HEK293T (cell line): Measurements from ENCODE around the gene NT5DC1.

Experiments used
- CTCF ChIA-PET: fragments of 350-600 bp; formaldehyde crosslinking; extraction: SDS; loops from one replicate; lab custom pipeline; 2021; ENCODE audit warnings: antibody characterized with exemption, inconsistent platforms; lab: Yijun Ruan, JAX
- POLR2A ChIA-PET: fragments of 350-600 bp; formaldehyde crosslinking; extraction: SDS; loops from one replicate; lab custom pipeline; 2020; ENCODE audit warnings: antibody characterized with exemption, inconsistent platforms; lab: Yijun Ruan, JAX
- DNase-seq: peaks from one replicate; pipeline ENCODE4 v3.0.0; 2012; ENCODE audit warnings: mixed read lengths; ENCODE audit errors: extremely low spot score
- ARNT ChIP-seq: fragments of 450-650 bp; IDR thresholded peaks from 2 replicates; pipeline ENCODE4 v1.6.1; 2017; ENCODE audit warnings: mild to moderate bottlenecking
- BHLHE40 ChIP-seq: fragments of 450-650 bp; IDR thresholded peaks from 2 replicates; pipeline ENCODE4 v1.6.1; 2016; ENCODE audit warnings: mild to moderate bottlenecking, moderate library complexity, borderline replicate concordance
- CTBP1 ChIP-seq: fragments of 450-650 bp; IDR thresholded peaks from 2 replicates; pipeline ENCODE4 v1.6.1; 2016; ENCODE audit warnings: borderline replicate concordance
- ELF4 ChIP-seq: fragments of 450-650 bp; IDR thresholded peaks from 2 replicates; pipeline ENCODE4 v1.6.1; 2017; ENCODE audit warnings: antibody characterized with exemption
- FOXA1 ChIP-seq: fragments of 450-650 bp; IDR thresholded peaks from 2 replicates; pipeline ENCODE4 v1.6.1; 2016; ENCODE audit warnings: mild to moderate bottlenecking
- FOXK2 ChIP-seq: fragments of 450-650 bp; IDR thresholded peaks from 2 replicates; pipeline ENCODE4 v1.6.1; 2016; ENCODE audit warnings: mild to moderate bottlenecking
- FOXM1 ChIP-seq: fragments of 450-650 bp; IDR thresholded peaks from 2 replicates; pipeline ENCODE4 v1.6.1; 2017; ENCODE audit warnings: mild to moderate bottlenecking, borderline replicate concordance
- HDGF ChIP-seq: fragments of 450-650 bp; IDR thresholded peaks from 2 replicates; pipeline ENCODE4 v1.6.1; 2017; ENCODE audit warnings: antibody characterized with exemption, borderline replicate concordance
- L3MBTL2 ChIP-seq: fragments of 450-650 bp; conservative IDR thresholded peaks from 2 replicates; pipeline ENCODE4 v1.6.1; 2016; ENCODE audit warnings: mild to moderate bottlenecking
- LEF1 ChIP-seq: fragments of 450-650 bp; IDR thresholded peaks from 2 replicates; pipeline ENCODE4 v1.6.1; 2017; ENCODE audit warnings: mild to moderate bottlenecking, borderline replicate concordance
- NFRKB ChIP-seq: fragments of 450-650 bp; IDR thresholded peaks from 2 replicates; pipeline ENCODE4 v1.6.1; 2016; ENCODE audit warnings: mild to moderate bottlenecking, moderate library complexity
- PKNOX1 ChIP-seq: fragments of 450-650 bp; IDR thresholded peaks from 2 replicates; pipeline ENCODE4 v1.6.1; 2016
- SP1 ChIP-seq: fragments of 450-650 bp; IDR thresholded peaks from 2 replicates; pipeline ENCODE4 v1.6.1; 2017
- SUZ12 ChIP-seq: fragments of 450-650 bp; IDR thresholded peaks from 2 replicates; pipeline ENCODE4 v1.6.1; 2016; ENCODE audit warnings: mild to moderate bottlenecking
- TARDBP ChIP-seq: fragments of 450-650 bp; IDR thresholded peaks from 2 replicates; pipeline ENCODE4 v1.6.1; 2016
- ZNF384 ChIP-seq: fragments of 450-650 bp; IDR thresholded peaks from 2 replicates; pipeline ENCODE4 v1.6.1; 2016

NT5DC1 gene

GRCh38 chr6:116266803-116267202, 166.2 kb downstream of the NT5DC1 start:
- ChIA-PET CTCF (interaction anchor here (0.8 to 1.4 kb wide), 2 partner anchors 17 to 50 kb away, joined by 3 to 4 read pairs; no protein-coding TSS in a partner anchor), POLR2A (no interaction called here)

GRCh38 chr6:116267836-116268588, 167.4 kb downstream of the NT5DC1 start:
- ChIA-PET CTCF (interaction anchor here (0.6 to 1.8 kb wide), 20 partner anchors 8 to 503 kb away, joined by 3 to 29 read pairs (median 4); partner anchors contain the start of genes CALHM4, RWDD1, TSPYL1 and TSPYL4), POLR2A (interaction anchor here (0.9 to 2.4 kb wide), 4 partner anchors 9 to 243 kb away, joined by 3 to 18 read pairs (median 8); partner anchors contain the start of genes CALHM5, TSPYL1 and TSPYL4)
- no peak for DNase-seq
- TF ChIP-seq PKNOX1: no peak
- TF ChIP-seq TARDBP: no peak
- TF ChIP-seq SUZ12: no peak
- TF ChIP-seq HDGF: no peak
- TF ChIP-seq ZNF384: no peak
- no peak for TF ChIP-seq CTBP1
- no peak for TF ChIP-seq FOXM1
- no peak for TF ChIP-seq FOXK2
- no peak for TF ChIP-seq ELF4
- TF ChIP-seq LEF1: no peak

More at GRCh38 chr6:116266803-116267202, 166.2 kb downstream of the NT5DC1 start:
- TF ChIP-seq SUZ12: no peak
- no peak for TF ChIP-seq FOXM1
- TF ChIP-seq TARDBP: no peak
- TF ChIP-seq SP1: no peak
- TF ChIP-seq ELF4: no peak
- TF ChIP-seq CTBP1: no peak
- no peak for TF ChIP-seq HDGF
- no peak for TF ChIP-seq FOXA1
- no peak for TF ChIP-seq LEF1
- DNase-seq: no peak

- TF ChIP-seq ARNT (no peak), CTBP1 (peak; percentile 31; the same call in 1 of the 2 replicates)
- ChIA-PET POLR2A (interaction anchor here (0.6 to 2.4 kb wide), 5 partner anchors 9 to 245 kb away, joined by 3 to 18 read pairs (median 5); partner anchors contain the start of genes CALHM5, TSPYL1 and TSPYL4), CTCF (interaction anchor here (0.6 to 1.8 kb wide), 25 partner anchors 9 to 503 kb away, joined by 3 to 29 read pairs (median 4); partner anchors contain the start of genes CALHM4, RWDD1, TSPYL1 and TSPYL4)
- peak; percentile 65 for DNase-seq
Measured at GRCh38 chr6:116268589-116269293, 168.1 kb downstream of the NT5DC1 start.

- DNase-seq: no peak
- ChIA-PET POLR2A (interaction anchor here (0.9 to 1.6 kb wide), 3 partner anchors 8 to 300 kb away, joined by 3 to 8 read pairs (median 3); partner anchors contain the start of genes RWDD1 and TSPYL1), CTCF (interaction anchor here (0.8 to 0.9 kb wide), 2 partner anchors 16 to 656 kb away, joined by 3 to 4 read pairs; no protein-coding TSS in a partner anchor)
- TF ChIP-seq FOXA1 (no peak), HDGF (no peak), ELF4 (no peak), NFRKB (no peak), FOXK2 (no peak)
Measured at GRCh38 chr6:116271149-116271708, 170.6 kb downstream of the NT5DC1 start.

- TF ChIP-seq FOXK2 (no peak), FOXA1 (no peak), TARDBP (no peak), ELF4 (no peak), HDGF (no peak), PKNOX1 (no peak), BHLHE40 (no peak), L3MBTL2 (no peak), ZNF384 (no peak), NFRKB (no peak), CTBP1 (no peak), ARNT (no peak)
- POLR2A ChIA-PET: interaction anchor here (0.8 to 1.6 kb wide), 5 partner anchors 8 to 387 kb away, joined by 3 to 5 read pairs (median 4); partner anchors contain the start of gene TSPYL4
- no peak for DNase-seq
- CTCF ChIA-PET: interaction anchor here (0.6 to 4.6 kb wide), 4 partner anchors 8 to 258 kb away, joined by 3 to 29 read pairs (median 3); no protein-coding TSS in a partner anchor
Measured at GRCh38 chr6:116277124-116277523, 176.5 kb downstream of the NT5DC1 start.

GRCh38 chr6:116278481-116278829, 177.8 kb downstream of the NT5DC1 start:
- TF ChIP-seq FOXK2 (no peak), PKNOX1 (no peak), ARNT (no peak), TARDBP (no peak), SP1 (no peak), CTBP1 (no peak), ZNF384 (no peak), HDGF (no peak), SUZ12 (no peak), BHLHE40 (no peak), FOXA1 (no peak), LEF1 (no peak), FOXM1 (no peak), ELF4 (no peak), NFRKB (no peak), L3MBTL2 (no peak)
- DNase-seq: no peak
- ChIA-PET POLR2A (interaction anchor here (1.6 to 1.8 kb wide), 2 partner anchors 24 to 233 kb away, joined by 4 to 5 read pairs; partner anchors contain the start of gene CALHM5), CTCF (interaction anchor here (1.1 to 4.6 kb wide), 4 partner anchors 10 to 254 kb away, joined by 3 to 29 read pairs (median 3); no protein-coding TSS in a partner anchor)
